IgD-negative memory B cell (primary cell): Measurements from ENCODE around the gene DYNC2H1. TPM values are rescaled to one million over a fixed set of nuclear protein-coding genes. Genes with fewer than 3 reads are reported as not detected.

ENCODE experiments used
- H3K27ac Mint-ChIP-seq, 3 donors: one replicate each; pipeline ENCODE4 v1.8.0; 2020 to 2022; ENCODE audit warnings: mild to moderate bottlenecking in 3 of 3, mixed read lengths in 3 of 3, moderate library complexity in 1 of 3
- H3K27me3 Mint-ChIP-seq: one replicate; pipeline ENCODE4 v1.8.0; 2021; ENCODE audit warnings: mixed read lengths
- H3K36me3 Mint-ChIP-seq: one replicate; pipeline ENCODE4 v1.8.0; 2020; ENCODE audit warnings: mild to moderate bottlenecking, mixed read lengths
- H3K4me1 Mint-ChIP-seq, 3 donors: one replicate each; pipeline ENCODE4 v1.8.0; 2020 to 2022; ENCODE audit warnings: mixed read lengths in 3 of 3, mild to moderate bottlenecking in 1 of 3
- H3K4me3 Mint-ChIP-seq, 4 donors: one replicate each; pipeline ENCODE4 v1.8.0; 2020 to 2022; ENCODE audit warnings: mild to moderate bottlenecking in 4 of 4, mixed read lengths in 4 of 4, moderate library complexity in 3 of 4
- H3K9me3 Mint-ChIP-seq, 3 donors: one replicate each; pipeline ENCODE4 v1.8.0; 2020 to 2021; ENCODE audit warnings: mixed read lengths in 3 of 3, mild to moderate bottlenecking in 1 of 3
- polyA plus RNA-seq: library from polyadenylated mRNA; unstranded; fragments of 300-500 nt; fragmentation: Illumina TruSeq; gene quantifications from one replicate; pipeline ENCODE4 v1.2.3, GENCODE V29; 2021

Gene DYNC2H1
- polyA plus RNA-seq, 1 donor from 2014 or later, result 0.29 TPM

GRCh38 chr11:103471546-103471945 is 362.3 kb downstream of the DYNC2H1 start:
- no peaks in the 10 kb centered on the region for H3K9me3 Mint-ChIP-seq
- peaks cover 2% of the 10 kb centered on the region for H3K36me3 Mint-ChIP-seq
- H3K27me3 Mint-ChIP-seq, result no peaks in the 10 kb centered on the region
- H3K4me3 Mint-ChIP-seq, result no peak overlapping the region
- no peaks in the 10 kb centered on the region for H3K4me1 Mint-ChIP-seq
- no peak overlapping the region for H3K27ac Mint-ChIP-seq

GRCh38 chr11:103476874-103477273 is 367.6 kb downstream of the DYNC2H1 start:
- Mint-ChIP-seq H3K9me3 (no peaks in the 10 kb centered on the region), H3K4me3 (no peak overlapping the region), H3K4me1 (no peaks in the 10 kb centered on the region), H3K27me3 (no peaks in the 10 kb centered on the region), H3K36me3 (no peaks in the 10 kb centered on the region), H3K27ac (no peak overlapping the region)

GRCh38 chr11:103480421-103480820 is 371.2 kb downstream of the DYNC2H1 start:
- no peaks in the 10 kb centered on the region for H3K9me3 Mint-ChIP-seq
- H3K4me1 Mint-ChIP-seq, result no peaks in the 10 kb centered on the region
- H3K27me3 Mint-ChIP-seq, result no peaks in the 10 kb centered on the region
- H3K4me3 Mint-ChIP-seq, result no peak overlapping the region
- H3K27ac Mint-ChIP-seq, result no peak overlapping the region
- no peaks in the 10 kb centered on the region for H3K36me3 Mint-ChIP-seq

GRCh38 chr11:103483996-103484395 is 374.8 kb downstream of the DYNC2H1 start:
- Mint-ChIP-seq H3K4me1 (peaks cover 0 to 1% (median 0%) of the 10 kb centered on the region in 3 donors), H3K27me3 (no peaks in the 10 kb centered on the region), H3K4me3 (no peak overlapping the region), H3K36me3 (no peaks in the 10 kb centered on the region), H3K9me3 (no peaks in the 10 kb centered on the region), H3K27ac (no peak overlapping the region)

GRCh38 chr11:103484545-103484944 is 375.3 kb downstream of the DYNC2H1 start:
- H3K36me3 Mint-ChIP-seq, result no peaks in the 10 kb centered on the region

GRCh38 chr11:103486604-103487003 is 377.4 kb downstream of the DYNC2H1 start:
- Mint-ChIP-seq H3K9me3 (peaks cover 0 to 2% (median 0%) of the 10 kb centered on the region in 3 donors), H3K27ac (no peak overlapping the region), H3K27me3 (no peaks in the 10 kb centered on the region), H3K4me3 (no peak overlapping the region), H3K4me1 (peaks cover 0 to 1% (median 0%) of the 10 kb centered on the region in 3 donors), H3K36me3 (no peaks in the 10 kb centered on the region)

More at GRCh38 chr11:103484545-103484944, 375.3 kb downstream of the DYNC2H1 start:
- Mint-ChIP-seq H3K4me3 (no peak overlapping the region), H3K27me3 (no peaks in the 10 kb centered on the region), H3K27ac (no peak overlapping the region), H3K9me3 (no peaks in the 10 kb centered on the region), H3K4me1 (peaks cover 0 to 1% (median 0%) of the 10 kb centered on the region in 3 donors)

GRCh38 chr11:103487113-103487512 is 377.9 kb downstream of the DYNC2H1 start:
- Mint-ChIP-seq H3K9me3 (peaks cover 0 to 2% (median 0%) of the 10 kb centered on the region in 3 donors), H3K27ac (no peak overlapping the region), H3K36me3 (no peaks in the 10 kb centered on the region), H3K4me1 (peaks cover 0 to 1% (median 0%) of the 10 kb centered on the region in 3 donors), H3K27me3 (no peaks in the 10 kb centered on the region), H3K4me3 (no peak overlapping the region)

GRCh38 chr11:103488031-103488461 is 378.8 kb downstream of the DYNC2H1 start:
- H3K9me3 Mint-ChIP-seq, result peaks cover 0 to 2% (median 0%) of the 10 kb centered on the region in 3 donors
- peaks cover 0 to 1% (median 0%) of the 10 kb centered on the region in 3 donors for H3K4me1 Mint-ChIP-seq
- no peaks in the 10 kb centered on the region for H3K36me3 Mint-ChIP-seq
- H3K27me3 Mint-ChIP-seq, result no peaks in the 10 kb centered on the region
- H3K4me3 Mint-ChIP-seq, result no peak overlapping the region
- H3K27ac Mint-ChIP-seq, result no peak overlapping the region

- Mint-ChIP-seq H3K36me3 (no peaks in the 10 kb centered on the region), H3K4me1 (peaks cover 0 to 1% (median 0%) of the 10 kb centered on the region in 3 donors), H3K27me3 (no peaks in the 10 kb centered on the region), H3K27ac (no peak overlapping the region), H3K9me3 (peaks cover 0 to 2% (median 0%) of the 10 kb centered on the region in 3 donors), H3K4me3 (no peak overlapping the region)
Observed at GRCh38 chr11:103488579-103488978, 379.4 kb downstream of the DYNC2H1 start.

- no peak overlapping the region for H3K4me3 Mint-ChIP-seq
- H3K9me3 Mint-ChIP-seq, result peaks cover 0 to 2% (median 0%) of the 10 kb centered on the region in 3 donors
- H3K4me1 Mint-ChIP-seq, result peaks cover 0 to 1% (median 0%) of the 10 kb centered on the region in 3 donors
- H3K27me3 Mint-ChIP-seq, result no peaks in the 10 kb centered on the region
- peaks cover 2% of the 10 kb centered on the region for H3K36me3 Mint-ChIP-seq
- no peak overlapping the region for H3K27ac Mint-ChIP-seq
Observed at GRCh38 chr11:103491777-103492176, 382.6 kb downstream of the DYNC2H1 start.

GRCh38 chr11:103494491-103494890 is 385.3 kb downstream of the DYNC2H1 start:
- no peaks in the 10 kb centered on the region for H3K4me1 Mint-ChIP-seq
- H3K36me3 Mint-ChIP-seq, result peaks cover 2% of the 10 kb centered on the region
- H3K27me3 Mint-ChIP-seq, result peaks cover 3% of the 10 kb centered on the region
- H3K9me3 Mint-ChIP-seq, result peaks cover 0 to 2% (median 0%) of the 10 kb centered on the region in 3 donors
- H3K4me3 Mint-ChIP-seq, result no peak overlapping the region
- H3K27ac Mint-ChIP-seq, result no peak overlapping the region

GRCh38 chr11:103497268-103497667 is 388.0 kb downstream of the DYNC2H1 start:
- Mint-ChIP-seq H3K4me1 (no peaks in the 10 kb centered on the region), H3K27ac (no peak overlapping the region), H3K27me3 (peaks cover 3% of the 10 kb centered on the region), H3K4me3 (no peak overlapping the region), H3K36me3 (peaks cover 2% of the 10 kb centered on the region), H3K9me3 (peaks cover 0 to 4% (median 0%) of the 10 kb centered on the region in 3 donors)

GRCh38 chr11:103499710-103500340 is 390.6 kb downstream of the DYNC2H1 start:
- Mint-ChIP-seq H3K9me3 (peaks cover 1 to 4% (median 2%) of the 10 kb centered on the region in 3 donors), H3K36me3 (peaks cover 2% of the 10 kb centered on the region), H3K27me3 (peaks cover 3% of the 10 kb centered on the region), H3K27ac (no peak overlapping the region), H3K4me3 (no peak overlapping the region), H3K4me1 (no peaks in the 10 kb centered on the region)

GRCh38 chr11:103515283-103515682 is 406.1 kb downstream of the DYNC2H1 start:
- Mint-ChIP-seq H3K27me3 (no peaks in the 10 kb centered on the region), H3K36me3 (no peaks in the 10 kb centered on the region), H3K27ac (no peak overlapping the region), H3K4me1 (no peaks in the 10 kb centered on the region), H3K4me3 (no peak overlapping the region), H3K9me3 (peaks cover 0 to 3% (median under 1%) of the 10 kb centered on the region in 3 donors)

GRCh38 chr11:103520792-103521191 is 411.6 kb downstream of the DYNC2H1 start:
- Mint-ChIP-seq H3K4me1 (no peaks in the 10 kb centered on the region), H3K27ac (no peak overlapping the region), H3K27me3 (peaks cover 2% of the 10 kb centered on the region), H3K36me3 (no peaks in the 10 kb centered on the region), H3K9me3 (peaks cover 0 to 1% (median 0%) of the 10 kb centered on the region in 3 donors), H3K4me3 (peak overlapping the region in 1 of 4 donors; percentile 43)

- Mint-ChIP-seq H3K4me3 (no peak overlapping the region), H3K27ac (peak overlapping the region in 1 of 3 donors; percentile 33), H3K9me3 (peaks cover 0 to 1% (median 0%) of the 10 kb centered on the region in 3 donors), H3K36me3 (no peaks in the 10 kb centered on the region), H3K27me3 (peaks cover 4% of the 10 kb centered on the region), H3K4me1 (no peaks in the 10 kb centered on the region)
Observed at GRCh38 chr11:103525069-103525468, 415.8 kb downstream of the DYNC2H1 start.
